ENCODE data around the gene TCF15. TPM values are rescaled to one million over a fixed set of nuclear protein-coding genes. Genes with fewer than 3 reads are reported as not detected.

TCF15 gene
- total and polyA plus RNA-seq, 2 of the 8 experiments (the other 6 are each of a cell fraction or from before 2014, with no cell fraction given): 3.7 to 6.9 TPM

GRCh38 chr20:645318-646106 lies 35.4 kb upstream of the TCF15 start:
- CTCF ChIA-PET (ENCODE audit: partially characterized antibody): interaction anchor here (0.7 to 11.0 kb wide), 65 partner anchors 9 to 284 kb away, joined by 3 to 157 read pairs (median 5); partner anchors contain the start of genes SCRT2, SLC52A3 and TCF15
- H2BK5ac ChIP-seq (ENCODE audit: low read depth, low read length): no peak overlapping the region
- no peak overlapping the region for H3K9ac ChIP-seq (replicated peaks in 1 of 4; ENCODE audit: extremely low read depth in 1 of 4, low read depth in 3 of 4, low read length in 3 of 4)
- H4K8ac ChIP-seq (ENCODE audit: extremely low read depth, insufficient read depth, low read length): no peak overlapping the region
- H2BK15ac ChIP-seq (ENCODE audit: low read length): no peak overlapping the region
- POLR2A ChIA-PET (ENCODE audit: partially characterized antibody): interaction anchor here (0.6 to 2.1 kb wide), 8 partner anchors 15 to 117 kb away, joined by 3 to 7 read pairs (median 3); partner anchors contain the start of genes CSNK2A1 and SCRT2
- peak; percentile 82 to 96 for DNase-seq (ENCODE audit: low read depth in 1 of 2, low spot score in 2 of 2)
- no peak overlapping the region for H3K27ac ChIP-seq (ENCODE audit: low read depth, low read length)
- no peak overlapping the region for H2AK5ac ChIP-seq (ENCODE audit: low read depth, low read length)
- H3K36me3 ChIP-seq (ENCODE audit: control insufficient read depth in 2 of 4, insufficient read depth in 4 of 4, low read length in 3 of 4): peaks cover 7 to 16% (median 15%) of the 10 kb centered on the region in 4 experiments; a peak in 7 of 8 replicates
- H3K23me2 ChIP-seq (ENCODE audit: low read depth, low read length): no peaks in the 10 kb centered on the region
- H4K5ac ChIP-seq (ENCODE audit: insufficient read length, low read depth, low read length): no peak overlapping the region
- H3K4me2 ChIP-seq (ENCODE audit: insufficient read depth in 1 of 2, low read depth in 2 of 2, low read length in 2 of 2): no peak overlapping the region
- no peak overlapping the region for H2BK12ac ChIP-seq (ENCODE audit: low read depth, low read length)
- no peaks in the 10 kb centered on the region for H3K79me2 ChIP-seq (ENCODE audit: control insufficient read depth in 1 of 2, insufficient read depth in 2 of 2, low read length in 2 of 2)
- H2BK20ac ChIP-seq (ENCODE audit: low read length): no peak overlapping the region
- no peak overlapping the region for H4K91ac ChIP-seq (replicated peaks; ENCODE audit: insufficient read length, low read length)
- H2BK120ac ChIP-seq (replicated peaks; ENCODE audit: low read depth, low read length): no peak overlapping the region
- WGBS, 2 experiments (ENCODE audit: extremely low coverage in 1 of 2, insufficient coverage in 1 of 2, insufficient read length in 1 of 2, insufficient replicate concordance in 2 of 2, low coverage in 1 of 2, low lambda C conversion rate in 2 of 2, missing lambda C conversion rate in 1 of 2): 22% methylated on average over 20 of the region's 20 CpGs; no CpG with 5 or more reads in 1 of the 2 experiments
- no peak overlapping the region for H3K23ac ChIP-seq (ENCODE audit: insufficient read length)
- H3K56ac ChIP-seq (replicated peaks; ENCODE audit: insufficient read length, low read depth, low read length): no peak overlapping the region
- H3K9me3 ChIP-seq (ENCODE audit: insufficient read depth in 2 of 2, low read depth in 1 of 2, low read length in 1 of 2): no peaks in the 10 kb centered on the region
- H4K20me1 ChIP-seq (replicated peaks in 1 of 2; ENCODE audit: control insufficient read depth in 1 of 2, insufficient read depth in 2 of 2, low read length in 2 of 2): peaks cover 0 to 4% of the 10 kb centered on the region in 2 experiments
- H2AFZ ChIP-seq (ENCODE audit: low read length): no peak overlapping the region
- H3K4me3 ChIP-seq (ENCODE audit: extremely low read depth in 1 of 4, insufficient read depth in 2 of 4, low read depth in 3 of 4, low read length in 4 of 4): no peak overlapping the region
- H3K14ac ChIP-seq (ENCODE audit: insufficient read length): no peak overlapping the region
- H3K27me3 ChIP-seq (replicated peaks in 1 of 4; ENCODE audit: control insufficient read depth in 3 of 4, extremely low read depth in 1 of 4, insufficient read depth in 3 of 4, low read length in 3 of 4): no peaks in the 10 kb centered on the region
- H3K4ac ChIP-seq (replicated peaks; ENCODE audit: insufficient read length, low read depth, low read length): no peak overlapping the region
- no peak overlapping the region for H3K18ac ChIP-seq (ENCODE audit: extremely low read depth, low read length)
- no peaks in the 10 kb centered on the region for H3K79me1 ChIP-seq (ENCODE audit: low read depth, low read length)
- peaks cover 0 to 4% (median 1%) of the 10 kb centered on the region in 4 experiments; a peak in 2 of 7 replicates for H3K4me1 ChIP-seq (replicated peaks in 1 of 4; ENCODE audit: control insufficient read depth in 3 of 4, insufficient read depth in 4 of 4, low read length in 3 of 4)
- peak; percentile 50 for FAIRE-seq
- TF ChIP-seq ATF2 (IDR thresholded peaks at IDR 0.05; ENCODE audit: low read length): no peak
- peak; percentile 74 for TF ChIP-seq TBP (IDR thresholded peaks at IDR 0.05; ENCODE audit: low read depth, low read length)
- TF ChIP-seq KDM1A (IDR thresholded peaks at IDR 0.05; ENCODE audit: borderline replicate concordance, low read length): no peak

All from H1 (cell line).